COLO668 (cell line): ENCODE results near the gene BARX2.

Experiments used
- DNase-seq: peaks from one replicate; lab custom pipeline; 2025; ENCODE audit not compliant: unreplicated experiment; lab: John Stamatoyannopoulos, UW

BARX2 gene

GRCh38 chr11:129435499-129436245 is 60.0 kb downstream of the BARX2 start:
- no peak for DNase-seq

GRCh38 chr11:129436573-129436972 is 60.9 kb downstream of the BARX2 start:
- DNase-seq, result no peak

GRCh38 chr11:129440028-129440713 is 64.5 kb downstream of the BARX2 start:
- no peak for DNase-seq

- DNase-seq, result no peak
These were observed 66.5 kb downstream of the BARX2 start for GRCh38 chr11:129442171-129442570.

- DNase-seq, result no peak
These were observed 67.6 kb downstream of the BARX2 start for GRCh38 chr11:129443276-129443675.

- DNase-seq, result no peak
These were observed 68.6 kb downstream of the BARX2 start for GRCh38 chr11:129444274-129444673.

- DNase-seq, result no peak
These were observed 69.6 kb downstream of the BARX2 start for GRCh38 chr11:129445226-129445625.

- no peak for DNase-seq
These were observed 70.9 kb downstream of the BARX2 start for GRCh38 chr11:129446572-129446971.

- DNase-seq, result no peak
These were observed 72.1 kb downstream of the BARX2 start for GRCh38 chr11:129447654-129448239.

- DNase-seq, result no peak
These were observed 75.9 kb downstream of the BARX2 start for GRCh38 chr11:129451524-129451923.

GRCh38 chr11:129453293-129453721 is 77.7 kb downstream of the BARX2 start:
- DNase-seq, result no peak

GRCh38 chr11:129455101-129455500 is 79.5 kb downstream of the BARX2 start:
- no peak for DNase-seq

GRCh38 chr11:129455756-129456655 is 80.4 kb downstream of the BARX2 start:
- no peak for DNase-seq

- DNase-seq, result peak; percentile 36
These were observed 81.7 kb downstream of the BARX2 start for GRCh38 chr11:129457321-129457720.

GRCh38 chr11:129458278-129458677 is 82.6 kb downstream of the BARX2 start:
- DNase-seq, result no peak

- DNase-seq, result peak; percentile 89
These were observed 83.3 kb downstream of the BARX2 start for GRCh38 chr11:129458756-129459535.

GRCh38 chr11:129460714-129461113 is 85.1 kb downstream of the BARX2 start:
- DNase-seq, result peak; percentile 60

GRCh38 chr11:129484068-129484467 is 108.4 kb downstream of the BARX2 start:
- DNase-seq, result no peak

GRCh38 chr11:129489249-129489648 is 113.6 kb downstream of the BARX2 start:
- no peak for DNase-seq

GRCh38 chr11:129490004-129490403 is 114.4 kb downstream of the BARX2 start:
- no peak for DNase-seq
